HL-60 (cell line): ENCODE data around the gene TRIP13.
"Not testable (repeated sequence)": the region's sequence is repeated elsewhere in the genome, so short reads cannot be mapped to it uniquely, and the experiment has no call there.

Experiments used
- DNase-seq, 2 experiments: peaks; one replicate each; pipeline ENCODE4 v3.0.0-alpha.2; 2010 to 2020; ENCODE audit warnings: low read depth in 1 of 2, low spot score in 1 of 2
- H3K27ac ChIP-seq: fragments of 250-450 bp; sonication (Bioruptor Pico); replicated peaks from 2 replicates; pipeline ENCODE4 v1.5.1; 2020; ENCODE audit warnings: mild to moderate bottlenecking, moderate library complexity
- H3K27me3 ChIP-seq: fragments of 250-450 bp; sonication (Bioruptor Pico); 2 replicates; pipeline ENCODE4 v1.5.1; 2021; ENCODE audit warnings: mild to moderate bottlenecking, moderate library complexity; ENCODE audit not compliant: insufficient read depth, poor library complexity, severe bottlenecking
- H3K4me3 ChIP-seq: replicated peaks from 2 replicates; pipeline ENCODE4 v1.5.1; 2011; ENCODE audit warnings: mild to moderate bottlenecking, control low read depth, low read length; ENCODE audit not compliant: insufficient read depth
- CTCF ChIP-seq: IDR thresholded peaks from one replicate; pipeline ENCODE4 v1.5.1; 2011; ENCODE audit warnings: low read length, control low read depth, inconsistent platforms; ENCODE audit not compliant: insufficient read depth
- GABPA ChIP-seq: IDR thresholded peaks from 2 replicates; pipeline ENCODE4 v1.6.1; 2012; ENCODE audit warnings: low read depth
- POLR2AphosphoS5 ChIP-seq: IDR thresholded peaks from 2 replicates; pipeline ENCODE4 v1.6.1; 2012; ENCODE audit warnings: low read depth
- SPI1 ChIP-seq: IDR thresholded peaks from 2 replicates; pipeline ENCODE4 v1.6.1; 2012; ENCODE audit warnings: low read depth, mild to moderate bottlenecking, borderline replicate concordance
- TF ChIP-seq, protein P1 (sequence below): IDR thresholded peaks from 2 replicates; pipeline ENCODE4 v1.6.1; 2012; ENCODE audit warnings: low read depth; ENCODE audit not compliant: insufficient replicate concordance

TRIP13 gene

GRCh38 chr5:875931-876330 lies 16.8 kb upstream of the TRIP13 start:
- no peak for DNase-seq
- Histone ChIP-seq H3K4me3 (no peak overlapping the region), H3K27ac (no peak overlapping the region), H3K27me3 (no peaks in the 10 kb centered on the region)
- TF ChIP-seq GABPA (no peak), POLR2AphosphoS5 (no peak), CTCF (no peak), SPI1 (no peak)
- TF ChIP-seq, protein P1, sequence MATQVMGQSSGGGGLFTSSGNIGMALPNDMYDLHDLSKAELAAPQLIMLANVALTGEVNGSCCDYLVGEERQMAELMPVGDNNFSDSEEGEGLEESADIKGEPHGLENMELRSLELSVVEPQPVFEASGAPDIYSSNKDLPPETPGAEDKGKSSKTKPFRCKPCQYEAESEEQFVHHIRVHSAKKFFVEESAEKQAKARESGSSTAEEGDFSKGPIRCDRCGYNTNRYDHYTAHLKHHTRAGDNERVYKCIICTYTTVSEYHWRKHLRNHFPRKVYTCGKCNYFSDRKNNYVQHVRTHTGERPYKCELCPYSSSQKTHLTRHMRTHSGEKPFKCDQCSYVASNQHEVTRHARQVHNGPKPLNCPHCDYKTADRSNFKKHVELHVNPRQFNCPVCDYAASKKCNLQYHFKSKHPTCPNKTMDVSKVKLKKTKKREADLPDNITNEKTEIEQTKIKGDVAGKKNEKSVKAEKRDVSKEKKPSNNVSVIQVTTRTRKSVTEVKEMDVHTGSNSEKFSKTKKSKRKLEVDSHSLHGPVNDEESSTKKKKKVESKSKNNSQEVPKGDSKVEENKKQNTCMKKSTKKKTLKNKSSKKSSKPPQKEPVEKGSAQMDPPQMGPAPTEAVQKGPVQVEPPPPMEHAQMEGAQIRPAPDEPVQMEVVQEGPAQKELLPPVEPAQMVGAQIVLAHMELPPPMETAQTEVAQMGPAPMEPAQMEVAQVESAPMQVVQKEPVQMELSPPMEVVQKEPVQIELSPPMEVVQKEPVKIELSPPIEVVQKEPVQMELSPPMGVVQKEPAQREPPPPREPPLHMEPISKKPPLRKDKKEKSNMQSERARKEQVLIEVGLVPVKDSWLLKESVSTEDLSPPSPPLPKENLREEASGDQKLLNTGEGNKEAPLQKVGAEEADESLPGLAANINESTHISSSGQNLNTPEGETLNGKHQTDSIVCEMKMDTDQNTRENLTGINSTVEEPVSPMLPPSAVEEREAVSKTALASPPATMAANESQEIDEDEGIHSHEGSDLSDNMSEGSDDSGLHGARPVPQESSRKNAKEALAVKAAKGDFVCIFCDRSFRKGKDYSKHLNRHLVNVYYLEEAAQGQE = no peak

- Histone ChIP-seq H3K27ac (no peak overlapping the region), H3K4me3 (no peak overlapping the region), H3K27me3 (no peaks in the 10 kb centered on the region)
- TF ChIP-seq POLR2AphosphoS5 (no peak), CTCF (no peak), GABPA (no peak), SPI1 (no peak)
- TF ChIP-seq, protein P1 = no peak
- DNase-seq = no peak
These were observed 16.0 kb upstream of the TRIP13 start for GRCh38 chr5:876398-877365.

DNA sequence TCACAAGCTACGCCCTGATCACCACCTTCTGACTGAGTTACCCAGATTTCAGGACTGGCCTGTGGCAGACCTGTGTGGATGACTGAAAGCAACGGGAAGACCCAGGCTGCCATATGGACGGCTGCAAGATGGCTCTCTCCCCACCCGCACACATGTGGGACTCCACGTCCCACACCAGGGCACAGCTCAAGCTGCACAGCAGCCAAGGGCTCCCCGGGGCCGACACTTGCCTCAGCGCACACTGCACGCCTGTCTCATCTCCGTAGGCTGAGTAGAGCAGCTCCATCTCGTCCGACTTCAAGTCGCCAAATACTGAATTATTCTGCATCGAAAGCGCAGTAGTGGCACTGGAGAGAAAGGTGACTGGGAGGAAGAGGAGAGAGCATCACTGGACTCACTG lies 14.6 kb upstream of the TRIP13 start:
- DNase-seq = no peak
- H3K27ac ChIP-seq = no peak overlapping the region
- no peak overlapping the region for H3K4me3 ChIP-seq
- no peak for TF ChIP-seq CTCF
- TF ChIP-seq SPI1 = no peak
- TF ChIP-seq GABPA = no peak
- TF ChIP-seq, protein P1 = no peak
- no peak for TF ChIP-seq POLR2AphosphoS5
- no peaks in the 10 kb centered on the region for H3K27me3 ChIP-seq

- not testable (repeated sequence) for H3K4me3 ChIP-seq, H3K27ac ChIP-seq, H3K27me3 ChIP-seq, DNase-seq
These were observed 14.0 kb upstream of the TRIP13 start for GRCh38 chr5:878677-879076.
